Activated CD4-positive, alpha-beta T cell treated with anti-CD3 and anti-CD28 coated beads for 1 hour (primary cell): Measurements from ENCODE around the gene ERC1.
"Not testable (repeated sequence)": the region's sequence is repeated elsewhere in the genome, so short reads cannot be mapped to it uniquely, and the experiment has no call there.

Source experiments
- DNase-seq: peaks from one replicate; pipeline ENCODE4 v3.0.0-alpha.2; 2020

Gene ERC1

GRCh38 chr12:1198854-1199253, 207.8 kb downstream of the ERC1 start:
- not testable (repeated sequence) for DNase-seq

GRCh38 chr12:1199700-1200099, 208.7 kb downstream of the ERC1 start:
- DNase-seq, result no peak

- no peak for DNase-seq
Observed at GRCh38 chr12:1201030-1201429, 210.0 kb downstream of the ERC1 start.

GRCh38 chr12:1201886-1202285, 210.9 kb downstream of the ERC1 start:
- no peak for DNase-seq

GRCh38 chr12:1203735-1204019, 212.7 kb downstream of the ERC1 start:
- DNase-seq, result no peak

- DNase-seq, result no peak
Observed at GRCh38 chr12:1204581-1205121, 213.6 kb downstream of the ERC1 start.

- no peak for DNase-seq
Observed at GRCh38 chr12:1205512-1206060, 214.6 kb downstream of the ERC1 start.

- no peak for DNase-seq
Observed at GRCh38 chr12:1206118-1206734, 215.2 kb downstream of the ERC1 start.

- DNase-seq, result no peak
Observed at GRCh38 chr12:1207276-1207675, 216.3 kb downstream of the ERC1 start.

GRCh38 chr12:1208719-1209118, 217.7 kb downstream of the ERC1 start:
- DNase-seq, result not testable (repeated sequence)

GRCh38 chr12:1212526-1212925, 221.5 kb downstream of the ERC1 start:
- no peak for DNase-seq

- DNase-seq, result no peak
Observed at GRCh38 chr12:1213205-1213604, 222.2 kb downstream of the ERC1 start.

GRCh38 chr12:1213618-1214205, 222.7 kb downstream of the ERC1 start:
- no peak for DNase-seq

- DNase-seq, result no peak
Observed at GRCh38 chr12:1216560-1216959, 225.5 kb downstream of the ERC1 start.

- DNase-seq, result no peak
Observed at GRCh38 chr12:1217191-1217949, 226.3 kb downstream of the ERC1 start.

GRCh38 chr12:1218369-1218768, 227.3 kb downstream of the ERC1 start:
- no peak for DNase-seq

GRCh38 chr12:1220127-1221092, 229.4 kb downstream of the ERC1 start:
- DNase-seq, result no peak

- DNase-seq, result no peak
Observed at GRCh38 chr12:1222858-1223639, 232.0 kb downstream of the ERC1 start.

GRCh38 chr12:1226951-1227350, 235.9 kb downstream of the ERC1 start:
- DNase-seq, result no peak

GRCh38 chr12:1234073-1234472, 243.1 kb downstream of the ERC1 start:
- no peak for DNase-seq

GRCh38 chr12:1246637-1247036, 255.6 kb downstream of the ERC1 start:
- DNase-seq, result no peak

- DNase-seq, result no peak
Observed at GRCh38 chr12:1250641-1251040, 259.6 kb downstream of the ERC1 start.
